ENCODE results near the gene CALCOCO1. TPM values are rescaled to one million over a fixed set of nuclear protein-coding genes. Genes with fewer than 3 reads are reported as not detected.

CALCOCO1 gene
- total RNA-seq, 1 experiment from 2014 or later = 16.8 TPM

- Histone ChIP-seq H3K27me3 (replicated peaks; ENCODE audit: insufficient read depth, low read depth, low read length, poor library complexity) (no peaks in the 10 kb centered on the region), H3K27ac (ENCODE audit: low read depth, low read length, poor library complexity, severe bottlenecking) (no peak overlapping the region), H3K4me3 (ENCODE audit: low read depth, low read length, poor library complexity, severe bottlenecking) (no peak overlapping the region), H3K4me1 (ENCODE audit: insufficient read depth, low read length, poor library complexity, severe bottlenecking) (peaks cover 6% of the 10 kb centered on the region), H3K9me3 (ENCODE audit: low read depth, low read length, poor library complexity, severe bottlenecking) (no peaks in the 10 kb centered on the region), H3K36me3 (ENCODE audit: insufficient read depth, low read length, poor library complexity, severe bottlenecking) (no peaks in the 10 kb centered on the region)
- TF ChIP-seq CTCF (conservative IDR thresholded peaks at IDR 0.05; ENCODE audit: low read depth, low read length) = no peak
- no peak for TF ChIP-seq EZH2 (IDR thresholded peaks at IDR 0.05; ENCODE audit: borderline replicate concordance, low read depth, low read length, poor library complexity, severe bottlenecking)
- intact Hi-C loops (cut with micrococcal nuclease; ENCODE audit: unreplicated experiment) = no loop called here
- no TSS peak for BruUV-seq (replicated peaks)
- POLR2A ChIA-PET (ENCODE audit: low non-redundant PET) = no interaction called here
- no peak for DNase-seq (ENCODE audit: low spot score)
- CTCF ChIA-PET = interaction anchor here (1.1 kb wide), 1 partner anchor 13 kb away, joined by 3 read pairs; no protein-coding TSS in a partner anchor
Observed at GRCh38 chr12:53770281-53770680, 43.0 kb upstream of the CALCOCO1 start.

GRCh38 chr12:53768976-53769375 lies 41.7 kb upstream of the CALCOCO1 start:
- H3K27ac ChIP-seq (ENCODE audit: low read depth, low read length, poor library complexity, severe bottlenecking) = no peak overlapping the region
- ChIA-PET POLR2A (ENCODE audit: low non-redundant PET) (no interaction called here), CTCF (interaction anchor here (0.9 kb wide), 1 partner anchor 12 kb away, joined by 5 read pairs; no protein-coding TSS in a partner anchor)

GRCh38 chr12:53766881-53767280 lies 39.6 kb upstream of the CALCOCO1 start:
- DNase-seq (ENCODE audit: low spot score) = no peak
- TF ChIP-seq EZH2 (IDR thresholded peaks at IDR 0.05; ENCODE audit: borderline replicate concordance, low read depth, low read length, poor library complexity, severe bottlenecking) (no peak), CTCF (conservative IDR thresholded peaks at IDR 0.05; ENCODE audit: low read depth, low read length) (no peak)
- H3K4me3 ChIP-seq (ENCODE audit: low read depth, low read length, poor library complexity, severe bottlenecking) = no peak overlapping the region
- intact Hi-C loops (cut with micrococcal nuclease; ENCODE audit: unreplicated experiment) = loop anchor here (5.0 kb wide), 1 partner anchor 215 kb away; no protein-coding TSS in a partner anchor
- ChIA-PET POLR2A (ENCODE audit: low non-redundant PET) (no interaction called here), CTCF (no interaction called here)
- BruUV-seq (replicated peaks) = no TSS peak
- H3K27ac ChIP-seq (ENCODE audit: low read depth, low read length, poor library complexity, severe bottlenecking) = no peak overlapping the region
- H3K4me1 ChIP-seq (ENCODE audit: insufficient read depth, low read length, poor library complexity, severe bottlenecking) = peaks cover 6% of the 10 kb centered on the region
- no peaks in the 10 kb centered on the region for H3K9me3 ChIP-seq (ENCODE audit: low read depth, low read length, poor library complexity, severe bottlenecking)
- no peaks in the 10 kb centered on the region for H3K27me3 ChIP-seq (replicated peaks; ENCODE audit: insufficient read depth, low read depth, low read length, poor library complexity)
- no peaks in the 10 kb centered on the region for H3K36me3 ChIP-seq (ENCODE audit: insufficient read depth, low read length, poor library complexity, severe bottlenecking)

More at GRCh38 chr12:53768976-53769375, 41.7 kb upstream of the CALCOCO1 start:
- no peak for DNase-seq (ENCODE audit: low spot score)
- BruUV-seq (replicated peaks) = no TSS peak
- Histone ChIP-seq H3K4me1 (ENCODE audit: insufficient read depth, low read length, poor library complexity, severe bottlenecking) (peaks cover 6% of the 10 kb centered on the region), H3K9me3 (ENCODE audit: low read depth, low read length, poor library complexity, severe bottlenecking) (no peaks in the 10 kb centered on the region), H3K27me3 (replicated peaks; ENCODE audit: insufficient read depth, low read depth, low read length, poor library complexity) (no peaks in the 10 kb centered on the region), H3K36me3 (ENCODE audit: insufficient read depth, low read length, poor library complexity, severe bottlenecking) (no peaks in the 10 kb centered on the region), H3K4me3 (ENCODE audit: low read depth, low read length, poor library complexity, severe bottlenecking) (no peak overlapping the region)
- no peak for TF ChIP-seq EZH2 (IDR thresholded peaks at IDR 0.05; ENCODE audit: borderline replicate concordance, low read depth, low read length, poor library complexity, severe bottlenecking)
- TF ChIP-seq CTCF (conservative IDR thresholded peaks at IDR 0.05; ENCODE audit: low read depth, low read length) = no peak
- intact Hi-C loops (cut with micrococcal nuclease; ENCODE audit: unreplicated experiment) = loop anchor here (5.0 kb wide), 1 partner anchor 213 kb away; no protein-coding TSS in a partner anchor
